ENCODE data around the gene LRRC37A.
"Not testable (repeated sequence)": the region's sequence is repeated elsewhere in the genome, so short reads cannot be mapped to it uniquely, and the experiment has no call there.

Gene LRRC37A

GRCh38 chr17:46290906-46291546 is 3.9 kb upstream of the LRRC37A start:
- DNase-seq, result not testable (repeated sequence)

- DNase-seq, result not testable (repeated sequence)
These were observed 3.3 kb upstream of the LRRC37A start for GRCh38 chr17:46291618-46292017.

GRCh38 chr17:46341220-46341619 is 46.3 kb downstream of the LRRC37A start:
- not testable (repeated sequence) for DNase-seq

- DNase-seq, result not testable (repeated sequence)
These were observed 47.2 kb downstream of the LRRC37A start for GRCh38 chr17:46342131-46342530.

- DNase-seq, result not testable (repeated sequence)
These were observed 53.4 kb downstream of the LRRC37A start for GRCh38 chr17:46348345-46348744.

- not testable (repeated sequence) for DNase-seq
These were observed 54.1 kb downstream of the LRRC37A start for GRCh38 chr17:46349060-46349459.

GRCh38 chr17:46353856-46354255 is 58.9 kb downstream of the LRRC37A start:
- DNase-seq, result not testable (repeated sequence)

- not testable (repeated sequence) for DNase-seq
These were observed 66.3 kb downstream of the LRRC37A start for GRCh38 chr17:46361145-46361735.

- not testable (repeated sequence) for DNase-seq
These were observed 66.8 kb downstream of the LRRC37A start, which contains the start of gene ARL17B for GRCh38 chr17:46361755-46362154. Gene ARL17B (minus strand): TSS chr17:46361766. CDS start chr17:46358397, 3,369 bp downstream.

GRCh38 chr17:46367520-46367919 is 72.6 kb downstream of the LRRC37A start:
- DNase-seq, result not testable (repeated sequence)

- DNase-seq, result not testable (repeated sequence)
These were observed 77.6 kb downstream of the LRRC37A start for GRCh38 chr17:46372236-46373229.

- not testable (repeated sequence) for DNase-seq
These were observed 78.5 kb downstream of the LRRC37A start for GRCh38 chr17:46373418-46373817.

- not testable (repeated sequence) for DNase-seq
These were observed 88.2 kb downstream of the LRRC37A start for GRCh38 chr17:46383118-46383517.

- DNase-seq, result not testable (repeated sequence)
These were observed 90.6 kb downstream of the LRRC37A start for GRCh38 chr17:46385491-46385890.

Data from EL (cell line).